Muscle of arm (tissue), 12 donors: Measurements from ENCODE around the gene DDX23. TPM values are rescaled to one million over a fixed set of nuclear protein-coding genes. Genes with fewer than 3 reads are reported as not detected.

Experiments used
- DNase-seq: peaks from one replicate; pipeline ENCODE4 v3.0.0-alpha.2; 2013
- polyA plus RNA-seq, 12 donors: library from polyadenylated mRNA; unstranded; fragments of 120-200 nt; gene quantifications; one replicate each; pipeline ENCODE4 v1.2.1, GENCODE V29; 2013; ENCODE audit not compliant: insufficient read length in 12 of 12

Gene DDX23
- polyA plus RNA-seq, 12 donors, result 41.8 to 85.1 (median 62.4) TPM; not detected in 1

DNA sequence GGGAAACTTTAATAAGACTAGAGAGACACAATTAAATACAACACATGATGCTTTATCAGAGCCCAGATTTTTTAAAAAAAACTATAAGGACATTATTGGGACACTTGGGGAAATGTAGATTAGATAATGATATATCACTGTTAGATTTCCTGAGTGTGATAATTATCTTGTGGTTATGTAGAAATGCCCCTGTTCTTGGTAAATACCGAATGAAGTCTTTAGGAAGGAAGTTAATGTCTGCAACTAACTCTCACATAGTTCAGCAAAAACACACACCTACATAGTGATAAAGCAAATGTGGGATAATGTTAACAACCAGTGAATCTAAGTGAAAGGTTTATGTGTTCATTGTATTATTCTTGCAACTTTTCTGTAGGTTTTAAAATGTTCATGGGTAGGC, 48.3 kb downstream of the DDX23 start:
- no peak for DNase-seq

GRCh38 chr12:48800971-48801370, 51.0 kb downstream of the DDX23 start:
- no peak for DNase-seq

- DNase-seq, result no peak
These were observed 51.5 kb downstream of the DDX23 start for GRCh38 chr12:48800457-48800856.

GRCh38 chr12:48796976-48797375, 55.0 kb downstream of the DDX23 start:
- no peak for DNase-seq

DNA sequence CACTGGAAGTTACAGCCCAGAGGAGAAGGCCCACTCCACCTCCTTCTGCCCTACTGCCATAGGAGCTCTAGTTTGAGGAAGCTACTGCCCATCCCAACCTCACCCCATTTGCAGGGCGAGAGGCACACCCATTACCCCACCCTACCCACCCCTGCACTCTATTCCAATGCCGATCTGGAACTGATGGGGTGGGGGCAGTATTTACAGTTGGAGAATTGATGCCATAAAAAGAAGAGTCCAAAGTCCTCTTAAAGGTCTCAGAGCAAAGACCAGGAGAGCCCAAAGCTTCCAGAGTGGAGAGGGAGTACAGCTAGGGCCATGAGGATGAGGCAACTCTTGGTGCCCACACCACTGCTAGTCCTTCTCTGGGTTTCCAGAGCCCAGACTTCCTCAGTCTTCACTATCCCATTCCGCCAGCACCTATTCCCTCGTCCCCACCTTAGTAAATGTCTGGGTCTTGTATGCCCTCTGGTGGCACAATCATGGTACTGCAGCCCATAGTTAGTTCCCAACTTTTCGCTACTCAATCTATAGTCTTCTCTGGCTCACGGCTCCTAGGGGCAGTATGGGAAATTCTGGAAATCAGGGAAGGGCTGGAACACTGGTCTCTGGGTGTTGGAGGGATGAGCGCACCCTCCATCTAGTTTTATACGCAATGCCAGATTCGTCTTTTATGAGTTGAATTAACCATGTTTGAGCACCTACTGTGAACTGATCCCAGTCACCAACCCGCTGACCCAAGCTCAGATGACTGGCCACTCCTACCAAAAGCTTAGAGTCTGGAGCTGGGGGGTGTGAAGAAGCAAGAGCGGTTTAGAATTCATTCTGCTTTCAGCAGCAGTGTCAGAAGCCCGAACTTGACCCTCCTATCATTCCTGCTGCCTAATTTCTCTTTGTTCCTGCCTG, 56.2 kb downstream of the DDX23 start:
- peak; percentile 85 for DNase-seq

- DNase-seq, result no peak
These were observed 57.1 kb downstream of the DDX23 start for GRCh38 chr12:48794870-48795269.

DNA sequence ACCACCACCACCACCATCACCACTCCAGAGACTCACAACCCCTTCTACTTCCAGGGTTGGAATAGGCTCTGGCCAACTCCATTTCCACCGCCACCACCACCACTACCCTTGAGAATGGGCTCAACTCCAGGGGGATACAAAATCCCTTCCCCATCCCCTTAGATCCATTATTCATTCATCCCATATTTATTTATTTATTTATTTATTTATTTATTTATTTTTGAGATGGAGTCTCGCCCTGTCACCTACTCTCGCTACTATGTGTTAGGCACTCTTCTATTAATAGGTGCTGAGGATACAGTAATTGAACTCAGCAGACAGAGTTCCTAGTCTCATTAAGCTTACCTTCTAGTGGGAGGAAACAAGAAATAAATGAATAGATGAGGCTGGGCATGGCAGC, 58.3 kb downstream of the DDX23 start:
- DNase-seq, result no peak

DNA sequence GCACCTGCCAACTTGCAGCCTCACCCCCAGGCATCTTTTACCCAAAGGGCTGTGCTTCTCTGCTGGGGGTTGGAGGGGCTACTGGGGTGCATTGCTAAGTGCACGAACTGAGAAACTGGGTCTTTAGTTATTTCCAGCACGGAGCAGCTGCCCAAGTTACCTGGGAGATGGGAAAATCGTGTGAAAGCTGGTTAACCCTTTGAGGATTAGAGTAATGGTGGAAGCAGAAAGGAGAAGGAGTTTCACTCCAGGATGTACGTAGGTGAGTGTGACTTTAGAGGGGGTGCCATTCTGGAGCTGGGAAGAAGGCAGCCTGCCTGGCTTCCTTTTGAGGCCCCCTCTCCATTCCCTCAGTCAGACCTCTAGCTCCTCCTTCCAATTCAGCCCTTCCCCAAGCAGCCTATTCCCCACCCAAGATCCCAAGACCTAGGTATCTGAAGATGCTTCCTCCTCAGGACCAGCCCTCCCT, 62.1 kb downstream of the DDX23 start:
- no peak for DNase-seq

DNA sequence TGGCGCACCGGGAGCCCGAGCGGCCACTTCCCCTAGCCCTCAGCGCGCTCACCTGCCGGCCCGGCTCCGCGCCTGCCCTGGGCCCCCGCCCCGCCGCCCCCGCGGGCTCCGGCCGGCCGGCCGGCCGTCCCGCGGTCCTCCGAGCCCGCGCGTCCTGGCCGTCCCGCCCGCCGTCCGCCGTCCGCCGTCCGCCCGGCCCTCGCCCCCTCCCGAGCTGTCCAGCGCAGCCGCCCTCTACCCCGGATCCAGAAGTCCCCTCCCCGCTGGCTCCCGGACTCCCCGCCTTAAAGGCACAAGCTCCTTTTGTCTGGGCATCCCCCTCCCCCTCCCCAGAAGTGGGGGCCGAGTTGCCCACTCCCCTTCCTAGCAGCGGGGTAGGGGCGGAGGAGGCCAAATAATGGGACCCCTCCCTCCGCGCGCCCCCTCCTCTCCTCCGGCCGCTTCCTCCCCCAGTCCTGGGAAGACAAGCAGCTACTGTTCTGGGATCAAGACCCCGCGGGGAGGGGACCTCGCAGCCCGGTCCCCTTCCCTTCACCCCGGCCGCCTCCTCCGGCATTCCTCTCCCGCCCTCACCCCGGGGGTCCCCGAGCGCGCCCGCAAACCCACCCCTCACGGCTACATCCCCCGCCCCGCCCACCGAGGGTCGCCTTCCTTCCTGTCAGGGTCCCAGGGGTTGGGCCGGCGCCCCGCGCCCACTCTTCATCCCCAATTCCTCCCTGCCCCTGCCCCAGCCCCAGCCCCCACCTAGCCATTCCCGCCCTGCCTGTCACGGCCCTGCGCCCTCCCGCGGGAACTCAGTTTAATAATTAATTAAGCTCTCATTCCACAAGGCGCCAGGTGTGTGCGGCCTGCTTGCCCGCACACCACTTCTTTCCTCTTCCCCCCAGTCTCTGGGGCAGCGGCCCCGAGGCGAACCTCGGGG, 62.8 kb downstream of the DDX23 start, which contains the start of gene ADCY6:
ADCY6 (minus strand) TSS at position 236 of the 922 bp plus-strand sequence. CDS start 5,655 bp downstream, outside the sequence.
- DNase-seq, result peak; percentile 83

- DNase-seq, result no peak
These were observed 63.5 kb downstream of the DDX23 start for GRCh38 chr12:48788524-48788853.

- no peak for DNase-seq
These were observed 64.0 kb downstream of the DDX23 start for GRCh38 chr12:48787791-48788523.

DNA sequence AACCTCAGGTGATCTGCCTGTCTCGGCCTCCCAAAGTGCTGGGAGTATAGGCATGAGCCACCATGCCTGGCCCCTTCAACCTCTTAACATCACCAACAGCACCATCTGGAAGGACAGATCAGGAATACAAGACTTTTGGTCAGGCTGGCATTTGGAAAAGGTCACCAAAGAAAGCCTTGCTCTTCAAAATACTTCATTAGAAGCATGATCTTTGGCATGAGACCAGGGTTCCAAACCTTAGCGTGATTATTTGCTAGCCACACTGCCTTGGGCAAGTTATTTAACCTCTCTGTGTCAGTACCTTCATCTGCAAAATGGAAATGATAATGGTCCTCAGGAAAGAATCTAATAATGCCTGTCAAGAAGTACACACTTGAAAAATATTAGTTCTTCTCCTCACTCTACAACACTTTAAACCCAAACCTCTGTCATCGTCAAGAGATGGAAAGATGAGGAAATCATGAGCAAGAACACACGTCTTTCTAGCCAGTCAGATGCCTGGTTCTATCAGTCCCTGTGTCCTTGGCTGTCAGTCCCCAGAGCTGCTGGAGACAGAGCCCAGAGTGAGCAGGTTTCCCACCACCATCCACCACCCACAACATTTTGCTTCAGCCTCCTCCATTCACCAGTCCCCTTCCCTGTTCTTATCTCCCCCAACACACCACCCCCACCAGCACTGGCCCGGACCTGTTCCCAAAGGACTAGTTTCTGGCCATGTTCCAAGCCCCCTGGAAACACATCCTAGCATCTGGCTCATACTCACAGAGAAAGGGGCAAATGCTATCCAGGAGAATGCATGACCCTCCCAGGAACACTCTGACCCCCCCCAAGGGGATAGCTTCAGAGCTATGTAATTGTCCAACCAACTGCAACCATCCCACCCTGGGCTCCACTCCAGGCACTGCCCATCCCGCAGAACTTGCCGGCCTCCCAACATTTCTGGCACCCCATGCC, 65.1 kb downstream of the DDX23 start:
- no peak for DNase-seq

DNA sequence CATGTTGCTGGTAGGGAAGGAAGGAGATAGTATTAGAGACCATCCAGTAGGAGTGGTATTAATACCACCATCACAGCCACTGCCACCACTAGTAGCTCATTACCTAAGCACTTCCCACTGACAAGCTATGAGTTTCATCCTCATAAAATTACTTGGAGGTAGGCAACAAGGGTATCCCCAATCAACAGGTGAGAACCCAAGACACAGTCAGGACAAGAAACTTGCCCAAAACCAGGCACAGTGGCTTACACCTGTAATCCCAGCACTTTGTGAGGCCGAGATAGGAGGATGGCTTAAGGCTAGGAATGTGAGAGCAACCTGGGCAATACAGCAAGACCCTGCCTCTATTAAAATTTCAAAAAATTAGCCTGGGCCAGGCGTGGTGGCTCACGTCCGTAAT, 68.5 kb downstream of the DDX23 start:
- no peak for DNase-seq

GRCh38 chr12:48782457-48783395, 69.2 kb downstream of the DDX23 start:
- DNase-seq, result no peak

- DNase-seq, result no peak
These were observed 70.1 kb downstream of the DDX23 start for GRCh38 chr12:48781750-48782456.

- no peak for DNase-seq
These were observed 71.5 kb downstream of the DDX23 start for GRCh38 chr12:48780381-48781025.

DNA sequence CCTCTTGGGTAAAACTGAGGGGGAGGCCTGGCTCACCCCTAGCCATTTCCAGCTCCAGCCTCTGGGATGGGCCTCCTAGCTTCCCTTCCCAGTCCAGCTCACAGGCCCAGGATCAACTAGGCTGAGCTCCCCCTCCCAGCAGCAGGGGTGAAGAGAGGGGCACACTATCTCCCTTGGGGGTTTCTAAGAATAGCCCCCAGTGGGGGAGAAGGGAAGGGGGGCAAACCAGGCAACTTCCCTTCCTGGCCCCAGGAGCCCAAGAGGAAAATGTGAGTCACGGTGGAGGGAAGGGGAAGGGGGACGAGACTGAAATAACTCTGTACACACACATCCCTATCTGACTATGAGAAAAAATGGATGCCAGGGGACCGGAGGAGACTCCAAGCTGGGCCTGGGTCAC, 72.1 kb downstream of the DDX23 start:
- DNase-seq, result peak; percentile 46
